DMS79 (cell line): ENCODE measurements around the gene CNST.
"Not testable (repeated sequence)": the region's sequence is repeated elsewhere in the genome, so short reads cannot be mapped to it uniquely, and the experiment has no call there.

Experiments
- DNase-seq: peaks from one replicate; lab custom pipeline; 2025; lab: John Stamatoyannopoulos, UW

Gene CNST

GRCh38 chr1:246624091-246624490, 57.8 kb downstream of the CNST start:
- no peak for DNase-seq

- DNase-seq = no peak
These were observed 62.8 kb downstream of the CNST start for GRCh38 chr1:246629030-246629429.

GRCh38 chr1:246629976-246630375, 63.7 kb downstream of the CNST start:
- DNase-seq = no peak

GRCh38 chr1:246631426-246631825, 65.2 kb downstream of the CNST start:
- DNase-seq = no peak

GRCh38 chr1:246632281-246633168, 66.3 kb downstream of the CNST start:
- no peak for DNase-seq

GRCh38 chr1:246634659-246635058, 68.4 kb downstream of the CNST start:
- DNase-seq = not testable (repeated sequence)

GRCh38 chr1:246638941-246639655, 72.8 kb downstream of the CNST start:
- DNase-seq = no peak

- DNase-seq = no peak
These were observed 73.5 kb downstream of the CNST start for GRCh38 chr1:246639732-246640131.

- DNase-seq = no peak
These were observed 74.5 kb downstream of the CNST start for GRCh38 chr1:246640747-246641146.

GRCh38 chr1:246641394-246641793, 75.1 kb downstream of the CNST start:
- no peak for DNase-seq

- DNase-seq = no peak
These were observed 76.5 kb downstream of the CNST start for GRCh38 chr1:246642719-246643118.

GRCh38 chr1:246647113-246647512, 80.9 kb downstream of the CNST start:
- DNase-seq = no peak

- no peak for DNase-seq
These were observed 81.3 kb downstream of the CNST start for GRCh38 chr1:246647513-246647912.

- no peak for DNase-seq
These were observed 84.9 kb downstream of the CNST start for GRCh38 chr1:246651012-246651695.

- no peak for DNase-seq
These were observed 92.3 kb downstream of the CNST start for GRCh38 chr1:246658567-246658966.

GRCh38 chr1:246659594-246660140, 93.4 kb downstream of the CNST start:
- DNase-seq = no peak

GRCh38 chr1:246661451-246661850, 95.2 kb downstream of the CNST start:
- no peak for DNase-seq

- DNase-seq = no peak
These were observed 101.5 kb downstream of the CNST start for GRCh38 chr1:246667773-246668172.

GRCh38 chr1:246669659-246670058, 103.4 kb downstream of the CNST start:
- no peak for DNase-seq

GRCh38 chr1:246674049-246674448, 107.8 kb downstream of the CNST start:
- DNase-seq = no peak

- no peak for DNase-seq
These were observed 111.6 kb downstream of the CNST start for GRCh38 chr1:246677842-246678241.
